Ascending aorta (tissue), 2 donors: ENCODE data around the gene TERB2. TPM values are rescaled to one million over a fixed set of nuclear protein-coding genes. Genes with fewer than 3 reads are reported as not detected.
"Not testable (repeated sequence)": the region's sequence is repeated elsewhere in the genome, so short reads cannot be mapped to it uniquely, and the experiment has no call there.

Source experiments
- DNase-seq, 2 donors: peaks; one replicate each; pipeline ENCODE4 v3.0.0-alpha.2; 2019; ENCODE audit warnings: low spot score in 2 of 2
- H3K27ac ChIP-seq, 2 donors: fragments of 200-600 bp; sonication (generic); one replicate each; pipeline ENCODE4 v1.5.1; 2016 to 2017; ENCODE audit warnings: mild to moderate bottlenecking in 1 of 2
- H3K27me3 ChIP-seq: fragments of 200-600 bp; sonication (generic); one replicate; pipeline ENCODE4 v1.5.1; 2017
- H3K36me3 ChIP-seq, 2 donors: fragments of 200-600 bp; sonication (generic); one replicate each; pipeline ENCODE4 v1.5.1; 2016
- H3K4me1 ChIP-seq, 2 donors: fragments of 200-600 bp; sonication (generic); one replicate each; pipeline ENCODE4 v1.5.1; 2016 to 2017; ENCODE audit warnings: mild to moderate bottlenecking in 1 of 2
- H3K4me3 ChIP-seq, 2 donors: fragments of 200-600 bp; sonication (generic); one replicate each; pipeline ENCODE4 v1.5.1; 2016 to 2017; ENCODE audit warnings: mild to moderate bottlenecking in 1 of 2
- H3K9me3 ChIP-seq, 2 donors: fragments of 200-600 bp; sonication (generic); one replicate each; pipeline ENCODE4 v1.5.1; 2016
- intact Hi-C: fragments of 100-400 bp; cut with DNase I; formaldehyde crosslinking; loops from one replicate; pipeline ENCODE4 v1.15.1; 2023
- total RNA-seq: library from RNA; depleted of rRNA; stranded (reverse); fragments of >200 nt; gene quantifications from one replicate; pipeline ENCODE4 v1.1.0, GENCODE V29; 2016
- TF ChIP-seq, protein P1 (sequence below), 3 experiments: fragments of 200-600 bp in 2 of 3; fragments of 450-650 bp in 1 of 3; sonication (generic) in 2 of 3; IDR thresholded peaks; one replicate each; pipeline ENCODE4 v1.5.1; 2016 to 2019; ENCODE audit warnings: antibody characterized with exemption in 3 of 3, mild to moderate bottlenecking in 1 of 3, moderate library complexity in 1 of 3

Gene TERB2
- total RNA-seq, 1 donor from 2014 or later = not detected

DNA sequence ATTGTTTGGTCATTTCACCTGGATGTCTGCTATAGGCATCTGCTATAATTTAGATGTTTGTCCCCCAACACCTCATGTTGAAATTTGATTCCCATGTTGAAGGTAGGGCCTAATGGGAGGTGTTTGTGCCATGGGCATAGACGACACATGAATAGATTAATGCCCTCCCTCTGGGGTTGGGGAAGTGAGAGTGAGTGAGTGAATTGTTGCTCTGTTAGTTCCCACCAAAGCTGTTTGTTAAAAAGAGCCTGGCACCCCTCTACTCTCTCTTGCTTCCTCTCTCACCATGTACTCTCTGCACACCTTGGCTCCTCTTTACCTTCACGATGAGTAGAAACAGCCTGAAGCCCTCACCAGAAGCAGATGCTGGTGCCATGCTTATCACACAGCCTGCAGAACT, 42.6 kb downstream of the TERB2 start:
- H3K4me1 ChIP-seq = no peaks in the 10 kb centered on the region
- H3K4me3 ChIP-seq = no peak overlapping the region
- TF ChIP-seq, protein P1, sequence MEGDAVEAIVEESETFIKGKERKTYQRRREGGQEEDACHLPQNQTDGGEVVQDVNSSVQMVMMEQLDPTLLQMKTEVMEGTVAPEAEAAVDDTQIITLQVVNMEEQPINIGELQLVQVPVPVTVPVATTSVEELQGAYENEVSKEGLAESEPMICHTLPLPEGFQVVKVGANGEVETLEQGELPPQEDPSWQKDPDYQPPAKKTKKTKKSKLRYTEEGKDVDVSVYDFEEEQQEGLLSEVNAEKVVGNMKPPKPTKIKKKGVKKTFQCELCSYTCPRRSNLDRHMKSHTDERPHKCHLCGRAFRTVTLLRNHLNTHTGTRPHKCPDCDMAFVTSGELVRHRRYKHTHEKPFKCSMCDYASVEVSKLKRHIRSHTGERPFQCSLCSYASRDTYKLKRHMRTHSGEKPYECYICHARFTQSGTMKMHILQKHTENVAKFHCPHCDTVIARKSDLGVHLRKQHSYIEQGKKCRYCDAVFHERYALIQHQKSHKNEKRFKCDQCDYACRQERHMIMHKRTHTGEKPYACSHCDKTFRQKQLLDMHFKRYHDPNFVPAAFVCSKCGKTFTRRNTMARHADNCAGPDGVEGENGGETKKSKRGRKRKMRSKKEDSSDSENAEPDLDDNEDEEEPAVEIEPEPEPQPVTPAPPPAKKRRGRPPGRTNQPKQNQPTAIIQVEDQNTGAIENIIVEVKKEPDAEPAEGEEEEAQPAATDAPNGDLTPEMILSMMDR (IDR thresholded peaks at IDR 0.05) = no peak
- H3K9me3 ChIP-seq = no peaks in the 10 kb centered on the region
- H3K36me3 ChIP-seq = no peaks in the 10 kb centered on the region
- intact Hi-C loops = no loop called here
- DNase-seq = no peak
- no peaks in the 10 kb centered on the region for H3K27me3 ChIP-seq
- no peak overlapping the region for H3K27ac ChIP-seq

- H3K4me1 ChIP-seq, H3K9me3 ChIP-seq, H3K4me3 ChIP-seq, DNase-seq, H3K36me3 ChIP-seq, intact Hi-C loops, H3K27me3 ChIP-seq, H3K27ac ChIP-seq: not testable (repeated sequence)
Measured at GRCh38 chr15:45001180-45001579, 44.7 kb downstream of the TERB2 start.

DNA sequence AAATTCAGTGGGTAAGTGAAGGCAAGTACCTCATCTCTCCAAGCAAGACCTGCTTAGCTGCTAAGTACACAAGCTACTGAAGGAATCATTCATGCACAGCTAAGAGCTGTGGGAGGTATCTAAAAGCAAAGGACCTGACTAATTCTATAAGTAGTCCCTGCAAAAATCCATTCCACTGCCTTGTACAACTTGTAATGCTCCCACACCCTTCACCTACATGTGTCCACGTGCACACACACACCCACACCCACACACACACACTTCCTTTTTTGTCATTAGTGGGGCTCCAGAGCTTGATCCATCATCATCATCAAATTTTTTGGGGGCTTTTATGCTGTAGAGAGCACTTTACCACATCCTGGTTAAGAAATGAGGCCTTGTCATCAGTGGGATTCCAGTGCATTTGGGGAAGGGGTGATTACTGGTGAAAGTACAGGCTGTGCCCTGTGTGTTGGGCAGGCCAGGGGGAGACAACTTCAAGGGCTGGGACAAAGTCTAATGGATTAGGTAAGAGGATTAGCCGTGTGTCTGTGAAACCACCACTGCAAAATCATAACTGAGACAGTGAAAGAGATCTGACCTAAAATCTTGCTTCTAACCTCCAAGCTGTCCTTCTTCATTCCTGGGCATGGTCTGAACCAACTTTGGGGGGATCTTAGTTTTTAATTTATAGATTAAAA, 47.4 kb downstream of the TERB2 start:
- H3K36me3 ChIP-seq, DNase-seq, H3K4me1 ChIP-seq, H3K27me3 ChIP-seq, H3K9me3 ChIP-seq, H3K4me3 ChIP-seq, intact Hi-C loops, H3K27ac ChIP-seq: not testable (repeated sequence)

DNA sequence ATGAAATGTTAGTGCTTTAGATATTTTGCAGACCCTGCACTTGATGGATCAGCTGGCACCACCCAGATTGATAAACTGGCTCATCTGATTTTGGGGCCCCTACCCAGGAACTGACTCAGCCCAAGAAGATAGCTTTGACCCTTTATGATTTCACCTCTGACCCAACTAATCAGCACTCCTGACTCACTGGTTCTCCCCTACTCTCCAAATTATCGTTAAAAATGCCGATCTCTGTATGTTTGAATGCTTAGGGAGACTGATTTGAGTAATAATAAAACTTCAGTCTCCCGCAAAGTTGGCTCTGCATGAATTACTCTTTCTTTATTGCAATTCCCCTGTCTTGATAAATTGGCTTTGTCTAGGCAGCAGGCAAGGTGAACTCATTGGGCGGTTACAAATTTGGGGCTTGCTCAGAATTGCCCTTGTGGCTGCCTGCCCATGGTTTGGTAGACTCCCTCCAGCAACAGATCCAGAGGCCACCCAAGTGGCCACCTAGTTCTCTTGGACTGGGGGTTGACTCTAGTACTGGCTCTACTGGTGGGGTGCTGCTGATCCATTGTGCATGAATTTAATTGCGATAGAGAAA, 48.2 kb downstream of the TERB2 start:
- intact Hi-C loops, H3K27me3 ChIP-seq, H3K36me3 ChIP-seq, H3K4me3 ChIP-seq, DNase-seq, H3K27ac ChIP-seq, H3K4me1 ChIP-seq, H3K9me3 ChIP-seq: not testable (repeated sequence)

DNA sequence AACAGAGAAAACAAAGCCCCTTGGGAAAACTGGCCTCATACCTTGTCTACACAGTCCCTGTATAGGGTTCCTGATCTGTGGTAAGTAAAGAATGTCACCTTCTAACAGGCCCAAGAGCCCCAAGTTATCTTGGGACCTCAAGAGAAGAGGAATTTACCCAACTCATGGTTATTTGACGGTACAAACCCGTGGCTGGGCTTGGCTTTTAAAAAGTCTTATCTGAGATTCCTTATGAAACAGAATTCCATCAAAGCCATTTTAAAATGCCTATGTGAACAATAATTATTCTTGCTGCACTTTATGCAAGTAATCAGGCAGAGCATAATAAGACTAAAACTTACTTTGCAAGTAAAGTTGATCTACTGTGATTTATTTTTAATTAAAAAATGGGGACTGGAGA, 52.6 kb downstream of the TERB2 start:
- H3K27ac ChIP-seq = no peak overlapping the region
- H3K27me3 ChIP-seq = no peaks in the 10 kb centered on the region
- no peaks in the 10 kb centered on the region for H3K36me3 ChIP-seq
- intact Hi-C loops = no loop called here
- H3K4me3 ChIP-seq = no peak overlapping the region
- TF ChIP-seq, protein P1 (IDR thresholded peaks at IDR 0.05) = no peak
- H3K4me1 ChIP-seq = no peaks in the 10 kb centered on the region
- no peak for DNase-seq
- no peaks in the 10 kb centered on the region for H3K9me3 ChIP-seq

- H3K4me3 ChIP-seq, H3K36me3 ChIP-seq, H3K27ac ChIP-seq, H3K4me1 ChIP-seq, H3K27me3 ChIP-seq, intact Hi-C loops, DNase-seq, H3K9me3 ChIP-seq: not testable (repeated sequence)
Measured at GRCh38 chr15:45015114-45015513, 58.6 kb downstream of the TERB2 start.

GRCh38 chr15:45020222-45020900, 63.9 kb downstream of the TERB2 start:
- peaks cover 0 to 12% of the 10 kb centered on the region in 2 donors for H3K4me1 ChIP-seq
- DNase-seq, H3K27me3 ChIP-seq, H3K9me3 ChIP-seq, intact Hi-C loops, H3K27ac ChIP-seq, H3K36me3 ChIP-seq, H3K4me3 ChIP-seq: not testable (repeated sequence)

DNA sequence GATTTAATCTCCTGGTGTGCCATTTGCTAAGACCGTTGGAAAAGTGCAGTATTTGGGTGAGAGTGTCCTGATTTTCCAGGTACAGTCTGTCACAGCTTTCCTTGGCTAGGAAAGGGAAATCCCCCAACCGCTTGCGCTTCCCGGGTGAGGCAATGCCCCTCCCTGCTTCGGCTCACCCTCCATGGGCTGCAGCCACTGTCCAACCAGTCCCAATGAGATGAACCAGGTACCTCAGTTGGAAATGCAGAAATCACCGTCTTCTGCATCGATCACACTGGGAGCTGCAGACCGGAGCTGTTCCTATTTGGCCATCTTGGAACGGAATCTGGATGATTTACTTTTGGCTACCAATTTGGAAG, 64.4 kb downstream of the TERB2 start:
- H3K9me3 ChIP-seq, H3K4me3 ChIP-seq, intact Hi-C loops, H3K27me3 ChIP-seq, DNase-seq, H3K27ac ChIP-seq, H3K36me3 ChIP-seq: not testable (repeated sequence)
- H3K4me1 ChIP-seq = peaks cover 0 to 12% of the 10 kb centered on the region in 2 donors
